ENCODE data around the gene DBF4B. TPM values are rescaled to one million over a fixed set of nuclear protein-coding genes. Genes with fewer than 3 reads are reported as not detected.

Gene DBF4B
- total and polyA plus RNA-seq, 2 donors (not counting 1 experiment from before 2014, with no cell fraction given): 2.2 to 3.3 TPM

DNA sequence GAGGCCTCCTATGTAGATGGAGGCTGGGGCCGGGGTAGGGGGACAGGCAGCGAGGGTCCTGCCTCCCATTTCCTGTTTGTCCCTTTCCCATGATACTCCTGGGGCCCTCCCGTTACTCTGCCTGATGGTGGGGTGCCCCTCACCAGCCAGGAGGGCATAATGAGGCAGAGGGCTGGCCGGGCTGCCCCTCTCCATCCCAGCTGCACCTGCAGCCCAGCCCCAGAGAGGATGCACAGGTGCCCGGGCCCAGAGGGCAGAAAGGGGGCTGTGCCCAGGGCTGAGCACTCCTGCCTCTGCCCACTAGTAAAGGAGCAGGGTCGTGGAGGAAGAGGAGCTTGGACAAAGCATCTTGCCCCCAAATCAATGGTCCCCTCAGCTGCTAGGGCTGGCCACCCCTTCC is 60.8 kb downstream of the DBF4B start:
- no peaks in the 10 kb centered on the region for H3K79me2 ChIP-seq (ENCODE audit: control insufficient read depth, insufficient read depth, low read length)
- H3K4me2 ChIP-seq (ENCODE audit: extremely low read depth, insufficient read depth, low read length): no peak overlapping the region
- H3K9me3 ChIP-seq (ENCODE audit: control insufficient read depth, insufficient read depth, low read depth, low read length): no peaks in the 10 kb centered on the region
- no peaks in the 10 kb centered on the region for H3K36me3 ChIP-seq (ENCODE audit: control insufficient read depth, insufficient read depth, low read length)
- no peak overlapping the region for H3K4me3 ChIP-seq (replicated peaks in 1 of 4; ENCODE audit: control extremely low read depth in 1 of 4, insufficient read depth in 1 of 4, low read depth in 3 of 4, low read length in 4 of 4)
- H2AFZ ChIP-seq (ENCODE audit: low read length): no peak overlapping the region
- no peak for DNase-seq (ENCODE audit: low read depth in 2 of 2)
- no peak overlapping the region for H3K27ac ChIP-seq (ENCODE audit: insufficient read depth, low read length)
- H3K4me1 ChIP-seq (ENCODE audit: control insufficient read depth, extremely low read depth, insufficient read depth, low read length): no peaks in the 10 kb centered on the region
- H3K9ac ChIP-seq (ENCODE audit: insufficient read depth, low read length): no peak overlapping the region
- TF ChIP-seq EZH2 (IDR thresholded peaks at IDR 0.05; ENCODE audit: low read length, missing control alignments): no peak
- TF ChIP-seq, protein P1, sequence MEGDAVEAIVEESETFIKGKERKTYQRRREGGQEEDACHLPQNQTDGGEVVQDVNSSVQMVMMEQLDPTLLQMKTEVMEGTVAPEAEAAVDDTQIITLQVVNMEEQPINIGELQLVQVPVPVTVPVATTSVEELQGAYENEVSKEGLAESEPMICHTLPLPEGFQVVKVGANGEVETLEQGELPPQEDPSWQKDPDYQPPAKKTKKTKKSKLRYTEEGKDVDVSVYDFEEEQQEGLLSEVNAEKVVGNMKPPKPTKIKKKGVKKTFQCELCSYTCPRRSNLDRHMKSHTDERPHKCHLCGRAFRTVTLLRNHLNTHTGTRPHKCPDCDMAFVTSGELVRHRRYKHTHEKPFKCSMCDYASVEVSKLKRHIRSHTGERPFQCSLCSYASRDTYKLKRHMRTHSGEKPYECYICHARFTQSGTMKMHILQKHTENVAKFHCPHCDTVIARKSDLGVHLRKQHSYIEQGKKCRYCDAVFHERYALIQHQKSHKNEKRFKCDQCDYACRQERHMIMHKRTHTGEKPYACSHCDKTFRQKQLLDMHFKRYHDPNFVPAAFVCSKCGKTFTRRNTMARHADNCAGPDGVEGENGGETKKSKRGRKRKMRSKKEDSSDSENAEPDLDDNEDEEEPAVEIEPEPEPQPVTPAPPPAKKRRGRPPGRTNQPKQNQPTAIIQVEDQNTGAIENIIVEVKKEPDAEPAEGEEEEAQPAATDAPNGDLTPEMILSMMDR (conservative IDR thresholded peaks at IDR 0.05 in 1 of 2, IDR thresholded peaks at IDR 0.05 in 1 of 2; ENCODE audit: low read depth in 1 of 2, low read length in 2 of 2): no peak
- H4K20me1 ChIP-seq (ENCODE audit: control insufficient read depth, extremely low read depth, insufficient read depth, low read length): no peaks in the 10 kb centered on the region
- H3K27me3 ChIP-seq (ENCODE audit: control insufficient read depth, insufficient read depth, low read length): peaks cover 3% of the 10 kb centered on the region

- Histone ChIP-seq H3K36me3 (ENCODE audit: control insufficient read depth, insufficient read depth, low read length) (no peaks in the 10 kb centered on the region), H3K27me3 (ENCODE audit: control insufficient read depth, insufficient read depth, low read length) (peaks cover 3% of the 10 kb centered on the region), H2AFZ (ENCODE audit: low read length) (no peak overlapping the region), H3K9ac (ENCODE audit: insufficient read depth, low read length) (no peak overlapping the region), H3K79me2 (ENCODE audit: control insufficient read depth, insufficient read depth, low read length) (no peaks in the 10 kb centered on the region), H3K4me2 (ENCODE audit: extremely low read depth, insufficient read depth, low read length) (no peak overlapping the region), H3K4me3 (replicated peaks in 1 of 4; ENCODE audit: control extremely low read depth in 1 of 4, insufficient read depth in 1 of 4, low read depth in 3 of 4, low read length in 4 of 4) (no peak overlapping the region), H3K27ac (ENCODE audit: insufficient read depth, low read length) (no peak overlapping the region), H3K4me1 (ENCODE audit: control insufficient read depth, extremely low read depth, insufficient read depth, low read length) (no peaks in the 10 kb centered on the region), H4K20me1 (ENCODE audit: control insufficient read depth, extremely low read depth, insufficient read depth, low read length) (no peaks in the 10 kb centered on the region), H3K9me3 (ENCODE audit: control insufficient read depth, insufficient read depth, low read depth, low read length) (no peaks in the 10 kb centered on the region)
- no peak for DNase-seq (ENCODE audit: low read depth in 2 of 2)
- TF ChIP-seq, protein P1 (conservative IDR thresholded peaks at IDR 0.05 in 1 of 2, IDR thresholded peaks at IDR 0.05 in 1 of 2; ENCODE audit: low read depth in 1 of 2, low read length in 2 of 2): no peak
- no peak for TF ChIP-seq EZH2 (IDR thresholded peaks at IDR 0.05; ENCODE audit: low read length, missing control alignments)
Observed at GRCh38 chr17:44769647-44770084, 61.2 kb downstream of the DBF4B start.

DNA sequence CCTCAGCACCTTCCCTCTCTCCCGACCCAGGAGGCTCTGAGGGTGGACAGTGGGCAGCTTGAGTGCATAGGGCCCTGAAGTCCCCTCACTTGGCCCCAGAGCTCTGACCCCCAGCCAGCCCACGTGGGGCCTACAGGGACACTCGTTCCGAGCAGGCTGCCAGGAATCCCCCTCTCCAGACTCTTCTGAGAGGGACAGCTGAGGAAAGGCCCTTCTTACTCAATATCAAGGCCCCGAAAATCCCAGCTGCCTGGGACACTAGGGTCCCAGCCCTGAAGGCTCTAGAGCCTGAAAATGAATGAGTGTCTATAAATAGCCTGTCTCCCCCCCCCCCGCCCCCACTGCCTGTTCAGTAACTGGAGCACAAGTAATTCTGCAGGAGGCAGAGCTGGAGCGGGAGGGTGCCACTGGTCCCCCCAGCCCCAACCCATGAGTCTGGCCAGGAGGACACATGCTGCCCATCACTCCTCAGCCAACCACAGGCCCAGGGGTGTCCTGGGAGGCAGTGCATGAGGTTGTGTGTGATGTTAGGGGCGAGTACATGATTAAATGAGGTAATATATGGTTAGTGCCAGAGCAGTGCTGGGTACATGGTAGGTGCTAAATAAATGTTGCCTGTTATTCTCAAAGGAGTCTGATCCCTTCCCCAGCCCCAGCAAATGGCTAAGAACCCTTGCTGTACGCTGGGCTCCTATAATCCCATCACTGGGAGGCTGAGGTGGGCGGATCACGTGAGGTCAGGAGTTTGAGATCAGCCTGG is 61.9 kb downstream of the DBF4B start:
- Histone ChIP-seq H4K20me1 (ENCODE audit: control insufficient read depth, extremely low read depth, insufficient read depth, low read length) (no peaks in the 10 kb centered on the region), H3K9ac (ENCODE audit: insufficient read depth, low read length) (no peak overlapping the region), H3K9me3 (ENCODE audit: control insufficient read depth, insufficient read depth, low read depth, low read length) (no peaks in the 10 kb centered on the region), H3K27me3 (ENCODE audit: control insufficient read depth, insufficient read depth, low read length) (peaks cover 3% of the 10 kb centered on the region), H2AFZ (ENCODE audit: low read length) (no peak overlapping the region), H3K4me3 (replicated peaks in 1 of 4; ENCODE audit: control extremely low read depth in 1 of 4, insufficient read depth in 1 of 4, low read depth in 3 of 4, low read length in 4 of 4) (no peak overlapping the region), H3K79me2 (ENCODE audit: control insufficient read depth, insufficient read depth, low read length) (no peaks in the 10 kb centered on the region), H3K4me1 (ENCODE audit: control insufficient read depth, extremely low read depth, insufficient read depth, low read length) (peaks cover 4% of the 10 kb centered on the region), H3K36me3 (ENCODE audit: control insufficient read depth, insufficient read depth, low read length) (no peaks in the 10 kb centered on the region), H3K27ac (ENCODE audit: insufficient read depth, low read length) (no peak overlapping the region), H3K4me2 (ENCODE audit: extremely low read depth, insufficient read depth, low read length) (no peak overlapping the region)
- TF ChIP-seq, protein P1 (conservative IDR thresholded peaks at IDR 0.05 in 1 of 2, IDR thresholded peaks at IDR 0.05 in 1 of 2; ENCODE audit: low read depth in 1 of 2, low read length in 2 of 2): no peak
- no peak for TF ChIP-seq EZH2 (IDR thresholded peaks at IDR 0.05; ENCODE audit: low read length, missing control alignments)
- no peak for DNase-seq (ENCODE audit: low read depth in 2 of 2)

All from fibroblast of lung (primary cell).